IMR-90 (cell line): ENCODE results near the gene MAP1LC3B. TPM values are rescaled to one million over a fixed set of nuclear protein-coding genes. Genes with fewer than 3 reads are reported as not detected.

Experiments used
- ATAC-seq: fragments of 200-7000 bp; cut with Tn5 transposase; 2 replicates; pipeline ENCODE4 v1.9.1; 2020; ENCODE audit warnings: low read depth, mild to moderate bottlenecking, moderate library complexity
- BruUV-seq: library from RNA; stranded (reverse); fragments of 400-500 nt; replicated peaks from 2 replicates; lab custom pipeline; 2021; lab: Mats Ljungman, UMichigan
- CTCF ChIA-PET: fragments of 300-600 bp; formaldehyde crosslinking; extraction: SDS; loops from one replicate; lab custom pipeline; 2021; ENCODE audit warnings: antibody characterized with exemption; lab: Yijun Ruan, JAX
- POLR2A ChIA-PET: fragments of 300-600 bp; sonication (Branson Sonifier 250); formaldehyde crosslinking; loops from one replicate; lab custom pipeline; 2022; ENCODE audit warnings: antibody characterized with exemption; ENCODE audit not compliant: unreplicated experiment; lab: Charles Lee
- DNase-seq: peaks from one replicate; pipeline ENCODE4 v3.0.0; 2013
- H2AFZ ChIP-seq: replicated peaks from 2 replicates; pipeline ENCODE3; 2013; ENCODE audit warnings: low read length, mild to moderate bottlenecking; ENCODE audit not compliant: poor library complexity
- H2AK5ac ChIP-seq: 2 replicates; pipeline ENCODE4 v1.6.1; 2013; ENCODE audit warnings: low read depth, low read length, inconsistent platforms
- H2AK9ac ChIP-seq: replicated peaks from 2 replicates; pipeline ENCODE3; 2013; ENCODE audit warnings: mild to moderate bottlenecking, low read depth, low read length, moderate library complexity; ENCODE audit not compliant: poor library complexity
- H2BK120ac ChIP-seq: 2 replicates; pipeline ENCODE4 v1.6.1; 2013; ENCODE audit warnings: low read depth, low read length, inconsistent platforms
- H2BK15ac ChIP-seq: 3 replicates; pipeline ENCODE4 v1.6.1; 2013; ENCODE audit warnings: low read depth, low read length, inconsistent platforms
- H2BK20ac ChIP-seq: 2 replicates; pipeline ENCODE4 v1.6.1; 2013; ENCODE audit warnings: low read depth, mild to moderate bottlenecking, inconsistent platforms, low read length, moderate library complexity
- H2BK5ac ChIP-seq: 2 replicates; pipeline ENCODE4 v1.6.1; 2013; ENCODE audit warnings: mild to moderate bottlenecking, low read depth, low read length, inconsistent platforms; ENCODE audit not compliant: poor library complexity, severe bottlenecking
- H3K14ac ChIP-seq: replicated peaks from 2 replicates; pipeline ENCODE4 v1.6.1; 2013; ENCODE audit warnings: low read depth, low read length, inconsistent platforms
- H3K18ac ChIP-seq: 2 replicates; pipeline ENCODE4 v1.6.1; 2013; ENCODE audit warnings: low read depth, low read length, control low read depth
- H3K23ac ChIP-seq: 2 replicates; pipeline ENCODE4 v1.6.1; 2013; ENCODE audit warnings: low read depth, low read length, inconsistent platforms
- H3K27ac ChIP-seq: 2 replicates; pipeline ENCODE4 v1.5.1; 2013; ENCODE audit warnings: mild to moderate bottlenecking, control low read depth, low read length; ENCODE audit not compliant: insufficient read depth
- H3K27me3 ChIP-seq: 2 replicates; pipeline ENCODE4 v1.6.1; 2013; ENCODE audit warnings: low read length; ENCODE audit not compliant: control insufficient read depth, insufficient read depth
- H3K36me3 ChIP-seq: 2 replicates; pipeline ENCODE4 v1.6.1; 2013; ENCODE audit warnings: low read length, mixed read lengths; ENCODE audit not compliant: control insufficient read depth, insufficient read depth
- H3K4ac ChIP-seq: 2 replicates; pipeline ENCODE4 v1.6.1; 2013; ENCODE audit warnings: low read depth, low read length, inconsistent platforms
- H3K4me1 ChIP-seq: 2 replicates; pipeline ENCODE4 v1.6.1; 2013; ENCODE audit warnings: low read length, mixed read lengths; ENCODE audit not compliant: control insufficient read depth, insufficient read depth
- H3K4me2 ChIP-seq: 2 replicates; pipeline ENCODE4 v1.6.1; 2013; ENCODE audit warnings: low read depth, mild to moderate bottlenecking, control low read depth, low read length, moderate library complexity
- H3K4me3 ChIP-seq: 2 replicates; pipeline ENCODE4 v1.5.1; 2013; ENCODE audit warnings: low read depth, mild to moderate bottlenecking, control low read depth, low read length, moderate library complexity; ENCODE audit not compliant: insufficient read depth
- H3K56ac ChIP-seq: 2 replicates; pipeline ENCODE4 v1.6.1; 2013; ENCODE audit warnings: low read length, inconsistent platforms; ENCODE audit not compliant: insufficient read depth; ENCODE audit errors: extremely low read depth
- H3K79me1 ChIP-seq, 2 experiments: 2 replicates each; pipeline ENCODE4 v1.6.1; 2013; ENCODE audit warnings: low read length in 2 of 2, inconsistent platforms in 1 of 2, low read depth in 1 of 2
- H3K9ac ChIP-seq: 2 replicates; pipeline ENCODE4 v1.6.1; 2013; ENCODE audit warnings: low read depth, low read length, control low read depth
- H3K9me1 ChIP-seq: 2 replicates; pipeline ENCODE4 v1.6.1; 2013; ENCODE audit warnings: low read length, inconsistent platforms; ENCODE audit not compliant: insufficient read depth
- H3K9me3 ChIP-seq: 2 replicates; pipeline ENCODE4 v1.6.1; 2013; ENCODE audit warnings: low read length; ENCODE audit not compliant: control insufficient read depth, insufficient read depth
- H4K20me1 ChIP-seq: 2 replicates; pipeline ENCODE4 v1.6.1; 2013; ENCODE audit warnings: low read length, inconsistent platforms; ENCODE audit not compliant: insufficient read depth
- H4K5ac ChIP-seq: 2 replicates; pipeline ENCODE4 v1.6.1; 2013; ENCODE audit warnings: mild to moderate bottlenecking, low read depth, low read length, control low read depth
- H4K8ac ChIP-seq, 2 experiments: 2 replicates each; pipeline ENCODE4 v1.6.1; 2013; ENCODE audit warnings: low read depth in 2 of 2, low read length in 2 of 2, control low read depth in 1 of 2, inconsistent platforms in 1 of 2
- H4K91ac ChIP-seq: 2 replicates; pipeline ENCODE4 v1.6.1; 2013; ENCODE audit warnings: low read depth, low read length, inconsistent platforms; ENCODE audit not compliant: insufficient read depth
- CEBPB ChIP-seq: IDR thresholded peaks from 2 replicates; pipeline ENCODE4 v1.6.1; 2012; ENCODE audit warnings: low read depth, low read length, improper control_type of control experiment
- MAFK ChIP-seq: IDR thresholded peaks from 2 replicates; pipeline ENCODE4 v1.6.1; 2012; ENCODE audit warnings: low read depth, low read length, improper control_type of control experiment
- MAZ ChIP-seq: IDR thresholded peaks from 2 replicates; pipeline ENCODE4 v1.6.1; 2012; ENCODE audit warnings: low read depth, mild to moderate bottlenecking, low read length, improper control_type of control experiment, moderate library complexity, borderline replicate concordance
- RFX5 ChIP-seq: IDR thresholded peaks from 2 replicates; pipeline ENCODE4 v1.8.0; 2012; ENCODE audit warnings: low read depth, mild to moderate bottlenecking, low read length, moderate library complexity
- USF2 ChIP-seq: fragments of 150-350 bp; IDR thresholded peaks from 2 replicates; pipeline ENCODE4 v1.6.1; 2017; ENCODE audit warnings: mild to moderate bottlenecking, antibody characterized with exemption, low read length, low read depth
- WGBS, 2 experiments: methylation state at CpG; one replicate each; pipeline versions ENCODE4 v1.1.5 to v1.1.7; 2013; ENCODE audit warnings: missing lambda C conversion rate in 2 of 2; ENCODE audit not compliant: insufficient read length in 1 of 2; ENCODE audit errors: extremely low coverage in 2 of 2; 5-methylcytosine and 5-hydroxymethylcytosine counted together
- dilution Hi-C: fragments of 300-500 bp; cut with HindIII; formaldehyde crosslinking; loops from one replicate; pipeline ENCODE4 v1.14.3; 2018; ENCODE audit warnings: low sequenced_read_pairs; ENCODE audit not compliant: unreplicated experiment
- in situ Hi-C: fragments of 300-500 bp; cut with MboI; formaldehyde crosslinking; loops from 3 replicates; pipeline ENCODE4 v1.14.3; 2019; ENCODE audit warnings: low sequenced_read_pairs, inconsistent platforms, mixed read lengths
- intact Hi-C: fragments of 100-400 bp; cut with micrococcal nuclease; formaldehyde crosslinking; loops from 2 replicates; pipeline ENCODE4 v1.10.0; 2022
- polyA plus RNA-seq, 3 experiments: library from polyadenylated mRNA; depleted of rRNA; stranded (reverse); fragments of >200 nt; gene quantifications; 2 replicates each; pipeline ENCODE4 v1.2.3, GENCODE V29; 2012; ENCODE audit warnings: low replicate concordance in 1 of 3
- total RNA-seq: library from RNA; depleted of rRNA; stranded (reverse); fragments of >200 nt; gene quantifications from 2 replicates; pipeline ENCODE4 v1.2.3, GENCODE V29; 2012

Gene MAP1LC3B
- total and polyA plus RNA-seq, 2 of the 4 experiments (the other 2 are of a cell fraction): 23.5 to 57.7 TPM

- Histone ChIP-seq H2AK5ac (no peak overlapping the region), H3K14ac (no peak overlapping the region), H3K9ac (no peak overlapping the region), H2AK9ac (no peak overlapping the region), H3K27me3 (no peaks in the 10 kb centered on the region), H4K91ac (no peak overlapping the region), H3K18ac (no peak overlapping the region), H3K36me3 (peaks cover 14% of the 10 kb centered on the region), H2BK15ac (no peak overlapping the region), H4K20me1 (peaks cover 19% of the 10 kb centered on the region), H3K27ac (no peak overlapping the region), H3K56ac (no peak overlapping the region), H3K4me3 (no peak overlapping the region), H4K8ac (no peak overlapping the region), H2AFZ (no peak overlapping the region), H3K9me1 (peaks cover 10% of the 10 kb centered on the region; the same call in 1 of the 2 replicates), H3K23ac (no peak overlapping the region), H3K4ac (no peak overlapping the region), H3K79me1 (peaks cover 4 to 32% of the 10 kb centered on the region in 2 experiments; a peak in 3 of 4 replicates), H4K5ac (no peak overlapping the region), H3K9me3 (no peaks in the 10 kb centered on the region), H2BK120ac (no peak overlapping the region), H3K4me1 (peaks cover 4% of the 10 kb centered on the region; the same call in 1 of the 2 replicates), H2BK5ac (no peak overlapping the region), H2BK20ac (no peak overlapping the region), H3K4me2 (no peak overlapping the region)
- ChIA-PET POLR2A (no interaction called here), CTCF (no interaction called here)
- dilution Hi-C loops: no loop called here
- DNase-seq (no peak), ATAC-seq (no peak)
- BruUV-seq: no TSS peak
- in situ Hi-C loops: no loop called here
- intact Hi-C loops: no loop called here
- TF ChIP-seq USF2: no peak
- TF ChIP-seq CEBPB: no peak
- no peak for TF ChIP-seq MAZ
- no peak for TF ChIP-seq RFX5
- no peak for TF ChIP-seq MAFK
- 81% methylated on average over 7 of the region's 17 CpGs; no CpG with 5 or more reads in 1 of the 2 experiments for WGBS, 2 experiments
These were observed 38.5 kb upstream of the MAP1LC3B start for GRCh38 chr16:87353613-87354012.
